Frontal cortex (tissue), 4 donors: ENCODE data around the gene AHNAK2. TPM values are rescaled to one million over a fixed set of nuclear protein-coding genes. Genes with fewer than 3 reads are reported as not detected.

Experiments
- DNase-seq, 2 donors: peaks; one replicate each; pipeline ENCODE4 v3.0.0; 2012; ENCODE audit warnings: low spot score in 2 of 2
- FAIRE-seq: peaks from 2 replicates; lab custom pipeline; 2012; peaks lifted over from hg19 to GRCh38; lab: Jason Lieb, UNC
- total RNA-seq: library from RNA; depleted of rRNA; stranded (reverse); fragments of >200 nt; gene quantifications from one replicate; pipeline ENCODE4 v1.2.3, GENCODE V29; 2014
- donor health status: control.
- donor health status: control.
- donor health status: control.

AHNAK2 gene
- total RNA-seq, 1 donor from 2014 or later, result 20.0 TPM

DNA sequence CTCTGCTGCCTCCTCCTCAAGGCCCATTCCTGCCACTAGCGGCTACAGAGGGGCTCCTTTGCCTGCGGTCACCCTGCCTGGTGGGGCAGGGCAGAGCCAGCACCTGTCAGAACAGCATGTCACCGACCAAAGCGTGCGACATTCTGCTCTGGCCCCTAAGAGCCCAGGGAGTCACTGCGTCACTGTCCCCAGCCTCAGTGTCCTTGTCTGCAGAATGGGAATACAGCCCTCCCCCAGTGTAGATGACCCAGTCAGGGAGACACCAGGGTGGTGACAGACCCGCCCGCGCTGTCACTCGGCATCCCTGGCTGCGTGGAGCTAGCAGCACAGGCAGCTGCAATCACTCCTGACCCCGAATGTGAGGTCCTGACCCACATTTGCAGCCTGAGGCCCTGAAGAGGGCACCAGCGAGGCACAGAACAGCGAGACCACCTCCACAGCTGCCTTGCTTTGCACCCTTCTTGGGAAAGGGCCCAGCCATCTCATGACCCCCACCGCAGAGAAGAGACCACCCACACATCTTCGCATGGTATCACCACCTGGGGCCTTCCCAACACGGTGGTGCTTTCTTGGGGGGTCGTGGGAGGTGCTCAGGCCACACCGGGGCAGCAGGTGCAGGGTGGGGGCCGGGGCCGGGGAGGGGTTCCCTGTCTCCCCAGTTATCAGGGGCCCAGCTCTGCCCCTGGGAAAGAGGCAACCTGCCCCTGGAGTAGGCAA is 2.5 kb downstream of the AHNAK2 start:
- FAIRE-seq, result no peak
- DNase-seq, result no peak

DNA sequence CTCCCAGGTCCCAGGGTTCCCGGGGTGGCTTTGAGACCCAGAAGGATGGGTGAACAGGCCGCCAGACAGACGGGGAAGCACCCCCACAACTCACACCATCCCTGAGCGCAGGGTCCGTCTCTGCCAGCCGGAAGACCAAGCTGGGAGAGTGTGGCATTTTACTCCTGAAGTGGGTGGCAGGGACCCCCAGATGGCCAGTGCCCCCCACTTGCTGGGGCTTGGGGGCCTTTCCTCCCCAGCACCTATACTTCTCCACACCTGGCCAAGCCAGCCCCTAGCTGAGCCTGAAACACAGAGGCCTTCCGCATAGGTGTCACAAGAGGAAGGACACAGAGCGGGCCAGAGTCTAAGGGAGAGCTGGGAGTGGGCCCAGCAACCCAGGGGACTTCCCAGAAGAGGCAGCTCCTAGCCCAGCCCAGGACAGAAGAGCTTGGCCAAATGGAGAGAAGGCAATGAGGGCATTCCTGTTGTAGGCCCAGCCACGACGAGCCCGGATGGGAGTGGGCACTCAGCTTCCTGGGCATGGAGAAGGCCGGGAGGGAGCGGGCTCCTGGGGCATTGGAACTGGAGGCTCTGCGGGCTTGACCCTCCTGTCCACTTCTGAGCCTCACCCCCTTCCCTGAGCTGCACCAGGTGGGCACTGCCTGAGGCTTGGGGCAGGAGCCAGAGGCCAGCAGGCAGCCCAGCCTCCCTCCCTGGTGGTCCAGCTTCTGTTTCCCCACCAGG is 3.3 kb downstream of the AHNAK2 start:
- no peak for FAIRE-seq

DNA sequence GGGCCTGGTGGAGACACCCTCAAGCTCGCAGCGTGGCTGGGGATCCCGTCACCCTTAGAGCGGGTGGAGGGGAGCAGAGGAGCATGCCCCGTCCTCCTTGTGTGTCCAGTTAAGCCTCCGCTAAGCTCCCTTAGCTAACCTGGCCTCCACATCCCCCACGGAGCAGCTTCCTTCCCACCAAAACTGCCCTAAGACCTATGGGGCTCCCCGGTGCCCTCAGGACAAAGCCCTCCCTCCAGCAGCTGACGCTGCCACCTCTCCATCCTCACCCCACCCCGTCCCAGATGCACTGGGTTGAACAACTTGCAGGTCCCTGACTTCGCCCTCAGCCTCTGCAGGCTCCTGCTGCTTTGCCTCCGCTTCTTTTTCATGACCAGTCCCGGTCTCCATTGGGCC is 4.0 kb downstream of the AHNAK2 start:
- no peak for DNase-seq
- FAIRE-seq, result no peak

More for the DNA sequence above, 3.3 kb downstream of the AHNAK2 start:
- DNase-seq, result no peak

DNA sequence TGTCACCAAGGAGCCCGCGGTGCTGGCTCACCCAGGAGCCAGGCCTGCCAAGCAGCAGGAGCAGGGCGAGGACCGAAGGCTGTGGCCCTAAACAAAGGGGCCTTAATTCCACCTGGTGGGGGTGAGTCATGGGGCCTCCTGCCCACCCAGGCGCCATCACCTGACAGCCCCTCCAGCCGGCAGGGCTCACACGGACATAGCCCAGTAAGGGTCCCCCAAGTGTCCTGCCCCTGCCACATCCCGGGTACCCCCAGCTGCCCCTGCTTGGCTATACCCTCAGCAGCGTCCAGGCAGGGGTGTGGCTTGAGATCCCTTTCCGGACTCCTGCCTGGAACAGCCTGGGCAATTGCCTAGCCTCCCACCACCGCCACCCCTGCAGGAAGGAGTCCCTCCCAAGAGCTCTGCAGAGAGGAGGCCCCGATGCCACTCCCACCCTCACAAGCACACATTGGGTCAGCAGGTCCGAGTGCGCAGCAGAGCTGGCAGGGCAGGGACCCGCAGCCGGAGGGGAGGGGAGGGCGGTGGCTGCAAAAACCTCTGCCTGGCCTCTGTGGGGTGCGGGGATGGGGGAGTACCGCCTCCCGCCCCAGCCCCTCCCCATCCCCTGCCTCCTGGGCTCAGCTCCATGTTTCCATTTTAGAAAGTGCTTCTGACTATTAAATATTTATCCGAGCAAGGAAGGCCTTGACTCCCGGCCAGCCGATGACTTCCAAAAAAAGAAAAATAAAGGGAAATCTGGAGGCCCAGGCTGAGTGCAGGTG is 4.6 kb downstream of the AHNAK2 start:
- no peak for FAIRE-seq
- DNase-seq, result no peak

DNA sequence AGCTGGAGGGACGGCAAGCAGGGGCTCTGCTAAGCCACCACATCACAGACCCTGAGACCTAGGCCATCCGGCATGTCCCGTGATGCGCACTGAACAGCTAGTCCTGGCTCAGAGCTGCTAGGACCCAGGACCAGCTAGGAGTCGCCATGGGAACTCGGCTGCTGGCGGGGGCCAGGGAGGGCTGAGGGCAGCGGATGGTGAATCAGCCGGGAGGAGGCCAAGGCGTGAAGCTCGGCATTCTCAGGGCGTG is 5.1 kb downstream of the AHNAK2 start:
- FAIRE-seq (no peak), DNase-seq (peak in 1 of 2 donors; percentile 65)

DNA sequence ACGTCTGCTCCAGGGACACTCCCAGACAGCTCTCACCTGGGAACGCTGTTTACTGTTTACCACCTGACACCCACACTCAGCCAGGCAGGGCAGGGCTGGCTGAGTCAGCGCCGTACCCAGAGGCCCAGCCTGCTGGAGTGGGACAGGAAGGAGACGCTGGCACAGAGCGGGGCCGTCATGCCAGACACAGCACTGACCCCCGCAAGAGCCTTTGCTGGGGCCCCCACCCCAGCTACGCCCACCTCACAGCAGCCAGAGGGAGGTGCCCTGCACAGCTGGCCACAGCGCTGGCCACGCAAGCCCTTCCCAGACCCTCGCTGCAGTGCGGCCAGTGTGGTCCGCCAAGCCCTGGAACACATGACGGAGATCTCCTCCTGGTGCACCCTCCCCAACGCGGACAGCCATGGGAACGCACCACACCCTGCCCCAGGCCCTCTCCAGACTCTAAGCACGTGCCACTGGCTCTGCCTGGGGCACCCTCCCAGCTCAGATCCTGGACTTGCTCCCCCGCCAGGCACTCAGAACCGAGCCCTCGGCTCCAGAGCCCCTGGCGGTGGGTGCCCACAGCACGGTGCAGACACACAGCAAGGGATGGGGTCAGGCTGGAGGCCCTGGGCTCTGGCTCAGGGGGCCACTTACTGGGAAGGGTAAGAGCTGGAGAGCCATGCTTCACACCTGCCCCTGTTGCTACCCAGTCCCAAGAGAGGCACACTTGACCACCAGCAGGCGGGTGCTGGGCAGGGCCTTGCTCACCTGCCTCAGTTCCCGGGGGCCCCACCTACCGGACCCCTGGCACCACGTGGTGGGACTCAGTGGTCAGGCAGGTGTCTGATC is 5.7 kb downstream of the AHNAK2 start:
- no peak for DNase-seq
- FAIRE-seq, result no peak

DNA sequence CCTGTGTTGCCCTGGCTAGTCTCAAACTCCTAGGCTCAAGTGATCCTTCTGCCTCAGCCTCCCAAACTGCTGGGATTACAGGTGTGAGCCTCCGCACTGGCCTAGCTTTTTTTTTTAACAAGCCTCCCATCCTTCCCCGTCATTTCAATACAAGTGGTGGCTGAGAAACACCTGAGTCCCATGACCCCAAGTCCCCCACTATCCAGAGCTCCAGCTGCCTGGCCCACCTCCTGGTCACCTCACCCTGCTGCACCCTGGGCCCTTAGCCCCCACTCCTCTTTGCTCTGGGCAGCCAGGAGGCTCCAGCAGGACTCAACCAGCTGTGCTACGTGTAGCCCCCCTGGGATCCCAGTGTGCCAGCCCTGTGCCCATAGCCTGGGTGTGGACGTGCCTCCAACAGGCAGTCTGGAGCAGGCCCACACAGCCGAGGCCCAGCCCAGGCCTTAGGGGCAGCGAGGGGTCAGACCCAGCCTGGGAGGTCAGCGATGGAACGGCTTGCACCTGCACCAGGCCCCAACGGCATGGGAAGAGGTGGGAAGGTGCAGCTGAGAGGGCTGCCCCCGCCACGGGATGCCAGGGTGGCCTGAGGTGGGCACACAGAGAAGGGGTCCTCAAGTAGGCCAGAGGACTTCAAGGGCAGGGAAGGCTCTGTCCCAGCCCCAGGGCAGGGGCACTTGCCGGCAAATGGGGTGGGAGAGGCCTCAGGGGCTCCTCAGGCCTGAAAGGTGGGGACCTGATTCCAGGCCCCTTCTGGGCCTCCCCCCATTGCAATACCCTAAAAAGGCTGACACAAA is 6.5 kb downstream of the AHNAK2 start:
- FAIRE-seq, result no peak
- no peak for DNase-seq

DNA sequence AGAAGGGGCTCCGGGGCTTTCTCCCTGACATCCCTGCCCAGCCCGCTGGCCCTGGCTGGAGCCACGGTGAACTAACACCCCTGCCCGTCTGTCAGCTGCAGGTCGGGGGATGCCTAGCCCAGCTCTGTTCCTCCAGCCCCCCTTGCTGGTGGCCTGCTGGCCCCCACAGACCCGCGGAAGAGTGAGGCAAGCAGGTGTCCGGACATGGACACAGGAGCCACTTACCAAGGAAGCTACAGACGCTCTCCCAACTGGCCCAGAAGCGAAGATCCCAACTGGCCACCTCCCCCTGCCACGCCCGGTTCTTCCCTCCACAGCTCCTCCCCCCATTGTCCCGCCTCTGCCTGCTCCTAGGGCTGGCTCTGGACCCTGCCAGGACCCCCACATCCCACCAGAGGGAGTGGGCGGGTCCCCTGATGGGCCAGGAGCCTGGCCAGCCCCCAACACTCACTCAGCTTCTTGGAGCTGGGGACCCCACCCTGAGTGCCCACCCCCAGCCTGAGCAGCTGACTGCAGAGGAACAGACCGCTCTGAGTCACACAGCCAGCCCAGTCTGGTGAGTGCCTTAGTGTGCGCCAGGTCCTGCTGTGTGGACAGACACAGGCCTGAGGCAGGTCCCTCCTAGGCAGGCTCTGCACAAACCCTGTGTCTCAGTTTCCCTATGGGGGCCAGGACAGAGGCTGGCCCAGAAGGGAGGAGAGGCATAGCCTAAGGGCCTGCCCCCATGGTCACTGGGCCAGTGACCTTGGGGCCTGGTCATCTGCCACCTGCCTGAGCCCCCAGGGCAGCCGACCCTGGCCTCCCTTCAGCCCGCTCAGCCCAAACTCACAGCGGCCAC is 7.7 kb downstream of the AHNAK2 start:
- no peak for DNase-seq
- FAIRE-seq, result no peak

DNA sequence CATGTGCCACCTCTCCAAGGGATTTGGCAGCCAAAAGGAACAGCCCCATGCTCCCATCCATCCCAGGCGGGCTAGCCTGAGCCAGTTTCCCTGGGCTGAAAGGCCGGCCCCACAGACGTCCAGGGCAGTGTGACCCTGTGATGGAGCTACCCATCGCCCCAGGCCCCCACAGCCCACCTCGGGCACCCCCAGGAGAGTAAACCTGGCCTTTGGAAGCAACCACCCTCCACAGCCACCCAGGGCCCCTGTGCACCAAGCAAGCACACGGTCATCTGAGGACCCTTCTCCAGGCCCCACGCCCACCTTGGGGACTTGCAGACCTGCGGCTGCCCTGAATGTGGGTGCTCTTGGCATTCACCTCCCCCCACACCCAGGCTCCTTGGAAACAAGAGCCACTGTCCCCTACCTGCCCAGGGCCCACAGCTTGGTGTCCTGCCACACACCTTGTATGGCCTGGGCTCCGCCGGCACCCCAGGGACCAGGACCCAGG is 8.4 kb downstream of the AHNAK2 start:
- DNase-seq (no peak), FAIRE-seq (no peak)

DNA sequence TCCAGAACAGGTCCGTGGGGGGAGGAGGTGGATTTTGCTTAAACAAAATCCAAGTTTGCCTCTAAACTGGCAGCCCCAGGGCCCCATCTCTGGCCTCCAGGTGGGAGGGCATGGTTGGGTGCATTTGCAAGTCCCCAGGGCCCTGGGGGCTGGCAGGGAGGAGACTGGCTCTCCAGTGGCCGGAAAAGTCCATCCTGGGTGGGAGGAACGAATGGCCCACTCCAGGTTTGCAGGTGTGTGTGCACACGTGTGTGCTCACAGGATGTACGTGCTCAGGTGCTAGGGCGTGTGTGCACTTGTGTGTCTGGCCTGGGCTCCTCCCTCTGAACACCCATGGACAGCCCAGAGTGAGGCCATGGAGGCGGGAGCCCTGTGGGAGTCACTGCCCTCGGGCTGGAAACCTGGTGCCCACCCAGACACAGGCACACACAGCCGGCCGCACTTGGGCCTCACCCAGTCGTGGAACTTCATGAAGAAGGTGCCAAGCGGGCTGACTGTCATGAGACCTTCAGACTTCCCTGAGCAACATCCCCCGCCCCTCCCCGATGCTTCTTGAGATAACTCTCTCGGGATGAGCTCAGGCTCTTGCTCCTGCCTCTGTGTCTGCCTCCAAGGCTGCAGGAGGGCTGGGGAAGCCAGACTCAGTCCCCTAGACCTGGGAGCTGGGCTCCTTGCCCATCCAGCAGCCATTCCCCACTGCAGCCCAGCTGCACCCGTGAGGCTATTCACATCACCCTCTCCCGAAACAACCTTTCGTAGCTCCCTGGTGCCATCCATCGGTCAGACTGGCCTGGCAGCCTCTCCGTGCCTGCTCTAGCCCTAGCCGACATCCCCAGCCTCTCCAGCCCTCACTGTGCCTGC is 9.4 kb downstream of the AHNAK2 start:
- no peak for FAIRE-seq
- DNase-seq, result no peak

DNA sequence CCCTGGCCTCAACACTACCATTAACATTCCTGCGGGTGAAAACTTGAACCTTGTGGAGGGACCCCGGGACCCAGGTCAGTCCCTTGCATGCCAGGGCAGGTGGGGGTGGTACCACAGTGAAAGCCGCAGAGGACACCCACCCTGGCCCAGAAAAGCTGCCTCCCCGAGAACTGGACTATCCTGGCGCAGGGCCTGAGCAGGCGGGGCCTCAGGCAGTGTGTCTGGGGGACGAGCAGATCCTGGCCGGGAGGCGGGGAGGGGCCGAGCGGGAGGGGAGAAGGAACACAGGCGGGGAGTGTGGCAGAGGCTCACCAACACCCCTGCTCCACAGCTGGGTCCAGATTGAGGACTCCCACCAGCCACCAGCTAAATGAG is 10.0 kb downstream of the AHNAK2 start:
- no peak for DNase-seq
- no peak for FAIRE-seq

DNA sequence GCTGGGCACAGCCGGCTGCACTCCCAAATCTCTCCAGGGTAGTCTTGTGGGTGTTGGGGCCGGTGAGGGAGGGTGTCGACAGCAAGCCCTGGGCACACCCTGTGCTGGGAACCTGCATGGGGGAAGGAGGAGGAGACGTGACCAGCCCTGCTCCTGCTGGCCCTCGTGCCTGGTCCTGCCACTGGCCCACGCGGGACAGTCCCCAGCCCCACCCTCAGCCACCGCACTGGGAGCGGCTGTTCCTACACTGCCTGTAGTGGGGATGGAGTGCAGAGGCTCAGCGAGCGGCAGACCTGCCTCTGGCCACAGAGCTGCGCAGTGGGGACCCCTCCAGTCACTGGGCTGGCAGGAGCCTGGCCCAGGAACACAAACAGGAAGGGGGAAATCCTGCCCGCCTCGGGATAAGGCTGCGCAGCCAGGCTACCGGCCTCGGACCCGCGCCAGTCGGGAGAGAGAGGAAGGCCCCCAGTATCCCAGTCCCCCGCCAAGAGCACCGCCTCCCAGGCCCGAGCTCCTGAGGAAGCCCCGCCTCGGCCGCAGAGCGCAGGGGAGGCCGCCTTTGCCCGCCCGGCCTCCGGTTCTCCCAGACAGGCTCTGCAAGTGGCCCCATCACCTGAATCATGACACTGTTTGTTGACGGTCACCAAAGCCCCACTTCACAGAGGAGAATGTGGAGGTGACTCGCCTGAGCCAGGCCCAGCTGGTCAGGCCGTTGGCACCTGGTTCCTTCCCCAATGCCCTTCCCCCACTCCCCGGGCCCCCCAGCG is 10.6 kb downstream of the AHNAK2 start:
- FAIRE-seq, result no peak
- DNase-seq, result no peak

DNA sequence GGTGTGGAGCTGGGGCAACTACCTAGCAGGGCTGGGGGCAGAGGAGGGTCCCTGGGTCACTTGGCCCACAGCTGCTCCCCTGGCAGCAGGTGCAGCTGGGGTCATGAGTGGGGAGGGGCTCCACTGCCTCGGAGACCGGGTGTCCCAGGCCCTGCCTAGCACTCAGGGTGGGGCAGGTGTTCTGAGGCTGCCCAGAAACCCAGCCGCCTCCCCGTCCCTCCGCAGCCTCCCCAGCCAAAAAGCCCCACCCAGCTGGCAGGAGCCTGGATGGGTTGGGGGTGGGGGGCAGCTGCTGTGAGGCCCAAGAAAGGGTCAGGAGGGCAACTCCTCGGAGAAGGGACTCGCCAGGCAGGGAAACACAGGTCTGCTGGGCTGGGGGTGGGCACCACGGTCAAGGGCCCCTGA is 11.2 kb downstream of the AHNAK2 start:
- FAIRE-seq (no peak), DNase-seq (no peak)

DNA sequence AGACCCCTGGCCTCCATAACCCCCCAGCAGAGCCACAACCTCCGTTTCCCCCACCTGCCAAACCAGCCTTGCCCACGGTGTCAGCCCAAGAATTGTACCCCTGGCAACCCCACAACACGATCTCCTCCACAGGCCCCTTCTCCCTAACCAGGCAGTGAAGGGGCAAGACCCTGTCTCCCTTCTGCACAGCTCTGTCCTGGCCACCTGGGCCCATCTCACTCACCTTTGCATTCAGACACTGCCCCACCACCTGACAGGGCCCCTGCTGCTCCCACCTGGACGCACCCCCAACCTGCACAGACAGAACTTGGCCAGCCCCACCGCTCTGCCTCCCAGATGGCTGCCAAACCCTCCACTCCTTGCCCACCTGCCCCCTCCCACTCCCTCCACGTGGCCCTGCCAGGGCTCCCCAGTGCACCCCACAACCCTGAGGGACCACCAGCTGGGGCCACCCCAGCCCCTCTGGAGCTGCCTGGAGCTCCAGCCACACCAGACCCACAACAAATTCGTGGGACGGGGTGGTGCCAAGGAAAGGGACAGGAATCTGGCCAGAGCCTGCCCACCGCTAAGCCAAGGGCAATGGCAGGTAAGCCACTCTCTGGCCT is 11.8 kb downstream of the AHNAK2 start:
- DNase-seq, result no peak
- no peak for FAIRE-seq

DNA sequence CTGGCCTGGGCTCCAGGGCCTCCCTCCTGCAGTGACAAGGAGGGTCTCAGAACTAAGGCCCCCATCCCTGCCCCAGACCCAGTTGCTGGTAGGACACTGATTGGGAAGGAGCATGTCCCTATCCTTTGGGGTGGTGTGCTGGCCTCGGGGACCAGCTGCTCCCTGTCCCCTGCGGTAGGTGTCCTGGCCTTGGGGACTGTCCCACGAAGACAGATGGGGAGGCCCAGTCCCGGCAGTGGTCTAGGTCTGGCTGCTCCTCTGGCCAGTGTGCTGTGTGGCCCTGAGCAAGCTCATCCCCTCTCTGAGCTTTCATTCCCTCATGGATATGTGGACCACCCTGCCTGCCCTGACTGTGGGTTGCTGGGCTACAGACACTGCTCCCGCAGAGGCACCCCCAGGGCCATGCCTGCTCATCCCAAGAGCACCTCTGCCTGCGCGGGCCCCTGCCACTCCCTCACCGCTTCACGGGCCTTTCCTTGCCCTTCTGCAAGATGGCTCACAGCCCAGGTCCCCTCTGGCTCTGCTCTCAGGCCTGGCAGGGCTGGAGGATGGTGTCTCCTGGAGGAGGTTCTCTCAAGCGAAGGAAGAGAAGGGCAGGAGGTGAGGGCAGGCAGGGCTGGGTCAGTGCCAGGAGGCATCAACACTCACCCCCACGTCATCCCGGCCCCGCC is 12.5 kb downstream of the AHNAK2 start:
- FAIRE-seq (no peak), DNase-seq (no peak)

DNA sequence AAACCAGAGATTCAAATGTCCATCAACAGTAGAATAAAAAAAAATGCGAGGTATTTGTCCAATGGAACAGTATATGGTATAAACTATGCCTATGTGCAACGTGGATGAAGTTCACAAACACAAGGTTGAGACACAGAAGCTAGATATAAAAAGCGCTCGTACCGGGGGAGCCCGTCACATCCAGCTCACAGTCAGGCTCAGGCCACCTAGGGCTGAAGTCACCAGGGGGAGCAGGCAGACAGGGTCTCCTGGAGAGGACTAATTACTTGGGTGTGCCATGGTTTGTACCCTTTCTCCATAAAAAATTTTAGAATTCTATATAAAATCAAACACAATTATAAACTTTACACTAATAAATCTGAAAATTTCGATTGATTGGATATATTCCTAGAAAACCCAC is 13.6 kb downstream of the AHNAK2 start:
- FAIRE-seq, result no peak
- DNase-seq, result no peak
